ENCODE measurements around the gene HCK.
A peak's percentile ranks its signal among the peaks of the same experiment; 100 is the strongest.
"Not testable (repeated sequence)": the region's sequence is repeated elsewhere in the genome, so short reads cannot be mapped to it uniquely, and the experiment has no call there.

The HCK gene

GRCh38 chr20:32029561-32029960 is 22.5 kb upstream of the HCK start:
- DNase-seq = no peak

- DNase-seq = peak; percentile 30
These were observed 20.8 kb upstream of the HCK start for GRCh38 chr20:32031007-32031958.

GRCh38 chr20:32033316-32033715 is 18.7 kb upstream of the HCK start:
- DNase-seq = no peak

- DNase-seq = not testable (repeated sequence)
These were observed 18.3 kb upstream of the HCK start for GRCh38 chr20:32033721-32034120.

GRCh38 chr20:32034581-32035425 is 17.2 kb upstream of the HCK start:
- DNase-seq = no peak

GRCh38 chr20:32035426-32035779 is 16.6 kb upstream of the HCK start:
- DNase-seq = no peak

- DNase-seq = no peak
These were observed 15.8 kb upstream of the HCK start for GRCh38 chr20:32036252-32036651.

GRCh38 chr20:32036716-32037485 is 15.1 kb upstream of the HCK start:
- DNase-seq = no peak

GRCh38 chr20:32037929-32038328 is 14.1 kb upstream of the HCK start:
- no peak for DNase-seq

GRCh38 chr20:32040142-32040953 is 11.7 kb upstream of the HCK start:
- no peak for DNase-seq

GRCh38 chr20:32045999-32046398 is 6.0 kb upstream of the HCK start:
- no peak for DNase-seq

- DNase-seq = no peak
These were observed 1.7 kb upstream of the HCK start for GRCh38 chr20:32050324-32050841.

- DNase-seq = no peak
These were observed 1.0 kb upstream of the HCK start for GRCh38 chr20:32050851-32051556.

- DNase-seq = no peak
These were observed 337 bp upstream of the HCK start for GRCh38 chr20:32051720-32052089.

GRCh38 chr20:32052778-32053362 is 828 bp downstream of the HCK start:
- no peak for DNase-seq

GRCh38 chr20:32053648-32054047 is 1.6 kb downstream of the HCK start:
- no peak for DNase-seq

GRCh38 chr20:32056708-32057483 is 4.9 kb downstream of the HCK start:
- no peak for DNase-seq

- DNase-seq = no peak
These were observed 5.7 kb downstream of the HCK start for GRCh38 chr20:32057656-32058184.

- DNase-seq = no peak
These were observed 7.1 kb downstream of the HCK start for GRCh38 chr20:32059189-32059588.

- no peak for DNase-seq
These were observed 10.7 kb downstream of the HCK start for GRCh38 chr20:32062776-32063170.

All from activated CD4-positive, alpha-beta T cell treated with anti-CD3 and anti-CD28 coated beads for 1 hour (primary cell).